Smooth muscle cell (in vitro differentiated cells): ENCODE data around the gene TP53RK. TPM values are rescaled to one million over a fixed set of nuclear protein-coding genes. Genes with fewer than 3 reads are reported as not detected.

Experiments
- DNase-seq: peaks from one replicate; lab custom pipeline; 2025; ENCODE audit not compliant: unreplicated experiment; lab: John Stamatoyannopoulos, UW
- H2AFZ ChIP-seq: fragments of 200-600 bp; sonication (generic); 2 replicates; pipeline ENCODE4 v1.6.0; 2016; ENCODE audit warnings: antibody characterized with exemption, low read depth, mild to moderate bottlenecking
- H3F3A ChIP-seq: fragments of 200-600 bp; sonication (generic); 2 replicates; pipeline ENCODE4 v1.6.0; 2017; ENCODE audit warnings: antibody characterized with exemption, low read depth
- H3K27ac ChIP-seq: fragments of 200-600 bp; sonication (generic); 2 replicates; pipeline ENCODE4 v1.5.1; 2016; ENCODE audit warnings: low read depth, mild to moderate bottlenecking
- H3K27me3 ChIP-seq: fragments of 200-600 bp; sonication (generic); 2 replicates; pipeline ENCODE4 v1.6.1; 2016; ENCODE audit warnings: low read depth, mild to moderate bottlenecking
- H3K36me3 ChIP-seq: fragments of 200-600 bp; sonication (generic); 2 replicates; pipeline ENCODE4 v1.5.1; 2016; ENCODE audit warnings: low read depth
- H3K4me1 ChIP-seq: fragments of 200-600 bp; sonication (generic); 2 replicates; pipeline ENCODE4 v1.5.1; 2016; ENCODE audit warnings: low read depth
- H3K4me2 ChIP-seq: fragments of 200-600 bp; sonication (generic); 2 replicates; pipeline ENCODE4 v1.6.0; 2016; ENCODE audit warnings: mild to moderate bottlenecking
- H3K4me3 ChIP-seq: fragments of 200-600 bp; sonication (generic); 2 replicates; pipeline ENCODE4 v1.5.1; 2016; ENCODE audit warnings: mild to moderate bottlenecking
- H3K79me2 ChIP-seq: fragments of 200-600 bp; sonication (generic); 2 replicates; pipeline ENCODE4 v1.6.0; 2016; ENCODE audit warnings: low read depth, mild to moderate bottlenecking
- H3K9ac ChIP-seq: fragments of 200-600 bp; sonication (generic); 2 replicates; pipeline ENCODE4 v1.6.0; 2016; ENCODE audit warnings: low read depth
- H3K9me3 ChIP-seq: fragments of 200-600 bp; sonication (generic); replicated peaks from 2 replicates; pipeline ENCODE4 v1.5.1; 2016; ENCODE audit warnings: low read depth
- H4K20me1 ChIP-seq: fragments of 200-600 bp; sonication (generic); 2 replicates; pipeline ENCODE4 v1.6.0; 2016; ENCODE audit warnings: low read depth
- WGBS: methylation state at CpG from one replicate; pipeline ENCODE4 v1.1.7; 2016; ENCODE audit warnings: low lambda C conversion rate; 5-methylcytosine and 5-hydroxymethylcytosine counted together
- polyA plus RNA-seq: library from polyadenylated mRNA; unstranded; fragments of >200 nt; fragmentation: Nextera tagmentation; extraction: Ambion mirVana; gene quantifications from 2 replicates; pipeline ENCODE4 v1.2.1, GENCODE V29; 2016
- total RNA-seq: library from RNA; depleted of rRNA; stranded (reverse); fragments of >200 nt; gene quantifications from 2 replicates; pipeline ENCODE4 v1.2.3, GENCODE V29; 2014
- TF ChIP-seq, protein P1 (sequence below): fragments of 200-600 bp; sonication (generic); IDR thresholded peaks from 2 replicates; pipeline ENCODE4 v1.5.1; 2017; ENCODE audit warnings: borderline replicate concordance, mild to moderate bottlenecking, antibody characterized with exemption; ENCODE audit not compliant: insufficient read depth, poor library complexity, severe bottlenecking

The TP53RK gene
- total and polyA plus RNA-seq, 2 experiments from 2014 or later: 26.5 to 30.9 TPM

DNA sequence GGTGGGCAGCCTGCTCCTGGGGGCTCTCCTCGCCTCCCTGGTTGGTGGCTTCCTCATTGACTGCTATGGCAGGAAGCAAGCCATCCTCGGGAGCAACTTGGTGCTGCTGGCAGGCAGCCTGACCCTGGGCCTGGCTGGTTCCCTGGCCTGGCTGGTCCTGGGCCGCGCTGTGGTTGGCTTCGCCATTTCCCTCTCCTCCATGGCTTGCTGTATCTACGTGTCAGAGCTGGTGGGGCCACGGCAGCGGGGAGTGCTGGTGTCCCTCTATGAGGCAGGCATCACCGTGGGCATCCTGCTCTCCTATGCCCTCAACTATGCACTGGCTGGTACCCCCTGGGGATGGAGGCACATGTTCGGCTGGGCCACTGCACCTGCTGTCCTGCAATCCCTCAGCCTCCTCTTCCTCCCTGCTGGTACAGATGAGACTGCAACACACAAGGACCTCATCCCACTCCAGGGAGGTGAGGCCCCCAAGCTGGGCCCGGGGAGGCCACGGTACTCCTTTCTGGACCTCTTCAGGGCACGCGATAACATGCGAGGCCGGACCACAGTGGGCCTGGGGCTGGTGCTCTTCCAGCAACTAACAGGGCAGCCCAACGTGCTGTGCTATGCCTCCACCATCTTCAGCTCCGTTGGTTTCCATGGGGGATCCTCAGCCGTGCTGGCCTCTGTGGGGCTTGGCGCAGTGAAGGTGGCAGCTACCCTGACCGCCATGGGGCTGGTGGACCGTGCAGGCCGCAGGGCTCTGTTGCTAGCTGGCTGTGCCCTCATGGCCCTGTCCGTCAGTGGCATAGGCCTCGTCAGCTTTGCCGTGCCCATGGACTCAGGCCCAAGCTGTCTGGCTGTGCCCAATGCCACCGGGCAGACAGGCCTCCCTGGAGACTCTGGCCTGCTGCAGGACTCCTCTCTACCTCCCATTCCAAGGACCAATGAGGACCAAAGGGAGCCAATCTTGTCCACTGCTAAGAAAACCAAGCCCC is 36.2 kb upstream of the TP53RK start:
- Histone ChIP-seq H3K4me2 (no peak overlapping the region), H3K4me3 (no peak overlapping the region)
- TF ChIP-seq, protein P1, sequence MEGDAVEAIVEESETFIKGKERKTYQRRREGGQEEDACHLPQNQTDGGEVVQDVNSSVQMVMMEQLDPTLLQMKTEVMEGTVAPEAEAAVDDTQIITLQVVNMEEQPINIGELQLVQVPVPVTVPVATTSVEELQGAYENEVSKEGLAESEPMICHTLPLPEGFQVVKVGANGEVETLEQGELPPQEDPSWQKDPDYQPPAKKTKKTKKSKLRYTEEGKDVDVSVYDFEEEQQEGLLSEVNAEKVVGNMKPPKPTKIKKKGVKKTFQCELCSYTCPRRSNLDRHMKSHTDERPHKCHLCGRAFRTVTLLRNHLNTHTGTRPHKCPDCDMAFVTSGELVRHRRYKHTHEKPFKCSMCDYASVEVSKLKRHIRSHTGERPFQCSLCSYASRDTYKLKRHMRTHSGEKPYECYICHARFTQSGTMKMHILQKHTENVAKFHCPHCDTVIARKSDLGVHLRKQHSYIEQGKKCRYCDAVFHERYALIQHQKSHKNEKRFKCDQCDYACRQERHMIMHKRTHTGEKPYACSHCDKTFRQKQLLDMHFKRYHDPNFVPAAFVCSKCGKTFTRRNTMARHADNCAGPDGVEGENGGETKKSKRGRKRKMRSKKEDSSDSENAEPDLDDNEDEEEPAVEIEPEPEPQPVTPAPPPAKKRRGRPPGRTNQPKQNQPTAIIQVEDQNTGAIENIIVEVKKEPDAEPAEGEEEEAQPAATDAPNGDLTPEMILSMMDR: no peak

DNA sequence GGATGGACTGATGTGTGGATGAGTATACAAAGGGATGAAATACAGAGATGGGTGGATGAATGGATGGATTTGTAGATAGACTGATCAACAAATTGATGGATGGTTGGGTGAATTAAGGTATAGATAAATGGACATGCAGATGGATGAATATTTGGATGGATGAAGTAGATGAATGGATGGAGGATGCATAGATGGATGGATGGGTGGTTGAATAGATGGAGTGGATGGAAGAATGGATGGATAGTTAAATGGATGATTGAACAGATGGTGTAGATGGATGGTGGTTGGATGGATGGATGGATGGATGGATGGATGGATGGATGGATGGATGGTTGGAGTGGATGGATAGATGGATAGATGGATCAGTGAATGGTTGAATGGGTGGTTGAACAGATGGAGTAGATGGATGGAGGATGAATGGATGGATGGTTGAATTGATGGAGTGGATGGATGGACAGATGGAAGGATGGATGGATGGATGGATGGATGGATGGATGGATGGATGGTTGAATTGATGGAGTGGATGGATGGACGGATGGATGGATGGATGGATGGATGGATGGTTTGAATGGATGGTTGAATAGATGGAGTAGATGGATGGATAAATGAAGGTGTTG is 35.2 kb upstream of the TP53RK start:
- Histone ChIP-seq H3K4me2 (no peak overlapping the region), H2AFZ (no peak overlapping the region), H4K20me1 (no peaks in the 10 kb centered on the region), H3K9ac (no peak overlapping the region), H3F3A (no peaks in the 10 kb centered on the region), H3K36me3 (peaks cover 9% of the 10 kb centered on the region), H3K27me3 (no peaks in the 10 kb centered on the region), H3K4me1 (no peaks in the 10 kb centered on the region), H3K27ac (no peak overlapping the region), H3K79me2 (no peaks in the 10 kb centered on the region), H3K4me3 (no peak overlapping the region), H3K9me3 (no peaks in the 10 kb centered on the region)
- DNase-seq: no peak
- WGBS: 56% methylated on average over 1 of the region's 1 CpG
- TF ChIP-seq, protein P1: no peak

More for the DNA sequence above, 36.2 kb upstream of the TP53RK start:
- Histone ChIP-seq H3K9ac (no peak overlapping the region), H3K27me3 (no peaks in the 10 kb centered on the region), H3K4me1 (no peaks in the 10 kb centered on the region), H3K27ac (no peak overlapping the region), H2AFZ (no peak overlapping the region), H4K20me1 (no peaks in the 10 kb centered on the region), H3K9me3 (no peaks in the 10 kb centered on the region), H3F3A (no peaks in the 10 kb centered on the region), H3K36me3 (peaks cover 6% of the 10 kb centered on the region), H3K79me2 (no peaks in the 10 kb centered on the region)
- WGBS: 98% methylated on average over 27 of the region's 27 CpGs
- DNase-seq: no peak

DNA sequence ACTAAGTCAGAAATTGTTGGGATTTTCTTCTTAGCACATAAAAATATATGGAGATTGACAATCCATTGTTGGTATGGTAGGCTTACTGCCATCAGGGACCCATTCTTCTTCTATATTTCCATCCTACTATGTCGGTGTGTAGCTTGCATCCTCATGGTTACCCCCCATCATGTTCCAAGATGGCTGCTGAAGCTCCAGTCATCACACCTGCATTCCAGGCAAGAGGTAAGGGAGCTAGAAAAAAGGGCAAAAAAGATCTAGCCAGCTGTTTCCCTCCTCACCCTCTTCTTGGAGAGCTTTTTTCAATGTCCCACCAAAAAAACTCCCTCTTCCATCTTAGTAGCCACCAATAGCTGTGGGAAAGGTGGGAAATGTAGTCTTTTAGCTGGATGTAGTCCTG is 33.8 kb upstream of the TP53RK start:
- 92% methylated on average over 1 of the region's 1 CpG for WGBS
- Histone ChIP-seq H3K27ac (no peak overlapping the region), H3K27me3 (no peaks in the 10 kb centered on the region)

More for the DNA sequence above, 33.8 kb upstream of the TP53RK start:
- TF ChIP-seq, protein P1: no peak
- Histone ChIP-seq H3K4me1 (no peaks in the 10 kb centered on the region), H2AFZ (no peak overlapping the region), H3K4me2 (no peak overlapping the region), H3K79me2 (no peaks in the 10 kb centered on the region), H3K9me3 (no peaks in the 10 kb centered on the region), H3K9ac (no peak overlapping the region), H3K36me3 (peaks cover 9% of the 10 kb centered on the region), H4K20me1 (no peaks in the 10 kb centered on the region), H3K4me3 (no peak overlapping the region), H3F3A (no peaks in the 10 kb centered on the region)
- no peak for DNase-seq
